Keratinocyte (primary cell): ENCODE data around the gene TULP1. TPM values are rescaled to one million over a fixed set of nuclear protein-coding genes. Genes with fewer than 3 reads are reported as not detected.

Experiments used
- DNase-seq: peaks from one replicate; pipeline ENCODE4 v3.0.0-alpha.2; 2011; ENCODE audit warnings: low read depth, missing footprints, low spot score
- FAIRE-seq: peaks from 2 replicates; lab custom pipeline; 2011; peaks lifted over from hg19 to GRCh38; lab: Jason Lieb, UNC
- H2AFZ ChIP-seq: 2 replicates; pipeline ENCODE4 v1.6.0; 2012; ENCODE audit warnings: low read length, control low read depth, inconsistent platforms; ENCODE audit not compliant: control insufficient read depth
- H3K27ac ChIP-seq: 2 replicates; pipeline ENCODE4 v1.5.1; 2011; ENCODE audit warnings: low read length; ENCODE audit not compliant: control insufficient read depth, insufficient read depth
- H3K27me3 ChIP-seq: 3 replicates; pipeline ENCODE4 v1.6.0; 2011; ENCODE audit warnings: low read length; ENCODE audit not compliant: control insufficient read depth, insufficient read depth; ENCODE audit errors: extremely low read depth
- H3K36me3 ChIP-seq, 2 experiments: 2 replicates in 1 of 2; 3 replicates in 1 of 2; pipeline ENCODE4 v1.5.1; 2011; ENCODE audit warnings: low read length in 2 of 2, mild to moderate bottlenecking in 1 of 2; ENCODE audit not compliant: control insufficient read depth in 2 of 2, insufficient read depth in 2 of 2; ENCODE audit errors: extremely low read depth in 1 of 2
- H3K4me1 ChIP-seq: 3 replicates; pipeline ENCODE4 v1.5.1; 2011; ENCODE audit warnings: low read length; ENCODE audit not compliant: control insufficient read depth, insufficient read depth; ENCODE audit errors: extremely low read depth
- H3K4me2 ChIP-seq: 3 replicates; pipeline ENCODE4 v1.6.0; 2011; ENCODE audit warnings: low read depth, low read length; ENCODE audit not compliant: control insufficient read depth, insufficient read depth; ENCODE audit errors: extremely low read depth
- H3K4me3 ChIP-seq, 3 experiments: fragments of 200-600 bp in 1 of 3; sonication (generic) in 1 of 3; 2 replicates in 2 of 3; 3 replicates in 1 of 3; pipeline ENCODE4 v1.5.1; 2011 to 2016; ENCODE audit warnings: low read length in 3 of 3, mild to moderate bottlenecking in 3 of 3, control low read depth in 2 of 3, inconsistent platforms in 1 of 3, low read depth in 1 of 3, mixed read lengths in 1 of 3, mixed run types in 1 of 3, moderate library complexity in 1 of 3; ENCODE audit not compliant: control insufficient read depth in 2 of 3, insufficient read depth in 2 of 3; ENCODE audit errors: extremely low read depth in 1 of 3
- H3K79me2 ChIP-seq: 2 replicates; pipeline ENCODE4 v1.6.0; 2012; ENCODE audit warnings: low read length; ENCODE audit not compliant: control insufficient read depth, insufficient read depth
- H3K9ac ChIP-seq: 3 replicates; pipeline ENCODE4 v1.6.0; 2011; ENCODE audit warnings: low read length; ENCODE audit not compliant: control insufficient read depth, insufficient read depth; ENCODE audit errors: extremely low read depth
- H3K9me1 ChIP-seq: 3 replicates; pipeline ENCODE4 v1.6.0; 2011; ENCODE audit warnings: low read length; ENCODE audit not compliant: control insufficient read depth, insufficient read depth; ENCODE audit errors: extremely low read depth
- H3K9me3 ChIP-seq: 2 replicates; pipeline ENCODE4 v1.5.1; 2012; ENCODE audit warnings: low read depth, low read length; ENCODE audit not compliant: control insufficient read depth
- H4K20me1 ChIP-seq: 3 replicates; pipeline ENCODE4 v1.6.0; 2011; ENCODE audit warnings: low read length; ENCODE audit not compliant: control insufficient read depth, insufficient read depth; ENCODE audit errors: extremely low read depth
- EZH2 ChIP-seq: IDR thresholded peaks from one replicate; pipeline ENCODE4 v1.6.1; 2012; ENCODE audit warnings: inconsistent platforms, mild to moderate bottlenecking, low read length, moderate library complexity
- dilution Hi-C: fragments of 300-500 bp; cut with MboI; formaldehyde crosslinking; loops from one replicate; pipeline ENCODE4 v1.7.0; 2020; ENCODE audit warnings: low sequenced_read_pairs; ENCODE audit not compliant: extremely low pct_ligation_motif_present
- polyA plus RNA-seq, 5 experiments: library from polyadenylated mRNA; depleted of rRNA in 3 of 5; stranded (reverse) in 3 of 5; stranded (forward) in 1 of 5; unstranded in 1 of 5; fragments of >200 nt; gene quantifications; 1 replicate in 1 of 5; 2 replicates in 3 of 5; 3 replicates in 1 of 5; pipeline versions ENCODE4 v1.2.1 to v1.2.3, GENCODE V29; 2011 to 2012; ENCODE audit warnings: missing spikeins in 2 of 5, low read depth in 1 of 5, low replicate concordance in 1 of 5
- TF ChIP-seq, protein P1 (sequence below), 3 experiments: IDR thresholded peaks in 1 of 3; conservative IDR thresholded peaks in 1 of 3; optimal IDR thresholded peaks in 1 of 3; 2 replicates in 2 of 3; 3 replicates in 1 of 3; pipeline versions ENCODE3 to v1.5.1; 2011; ENCODE audit warnings: low read length in 3 of 3, mild to moderate bottlenecking in 3 of 3, moderate library complexity in 2 of 3, control low read depth in 1 of 3, inconsistent platforms in 1 of 3; ENCODE audit not compliant: insufficient read depth in 2 of 3; ENCODE audit errors: extremely low read depth in 1 of 3

Gene TULP1
- polyA plus RNA-seq, 1 donor (not counting 4 experiments of a cell fraction or from before 2014, with no cell fraction given): not detected

- peaks cover under 1% of the 10 kb centered on the region for H3K4me1 ChIP-seq
- H3K9me3 ChIP-seq: no peaks in the 10 kb centered on the region
- FAIRE-seq (no peak), DNase-seq (no peak)
- dilution Hi-C loops: no loop called here
- H3K9me1 ChIP-seq: no peaks in the 10 kb centered on the region
- no peaks in the 10 kb centered on the region for H4K20me1 ChIP-seq
- no peak overlapping the region for H3K9ac ChIP-seq
- H3K79me2 ChIP-seq: no peaks in the 10 kb centered on the region
- H3K4me2 ChIP-seq: no peak overlapping the region
- H3K36me3 ChIP-seq: no peaks in the 10 kb centered on the region
- no peak overlapping the region for H3K27ac ChIP-seq
- no peak overlapping the region for H3K4me3 ChIP-seq
- H3K27me3 ChIP-seq: peaks cover 36% of the 10 kb centered on the region
- H2AFZ ChIP-seq: no peak overlapping the region
- TF ChIP-seq, protein P1, sequence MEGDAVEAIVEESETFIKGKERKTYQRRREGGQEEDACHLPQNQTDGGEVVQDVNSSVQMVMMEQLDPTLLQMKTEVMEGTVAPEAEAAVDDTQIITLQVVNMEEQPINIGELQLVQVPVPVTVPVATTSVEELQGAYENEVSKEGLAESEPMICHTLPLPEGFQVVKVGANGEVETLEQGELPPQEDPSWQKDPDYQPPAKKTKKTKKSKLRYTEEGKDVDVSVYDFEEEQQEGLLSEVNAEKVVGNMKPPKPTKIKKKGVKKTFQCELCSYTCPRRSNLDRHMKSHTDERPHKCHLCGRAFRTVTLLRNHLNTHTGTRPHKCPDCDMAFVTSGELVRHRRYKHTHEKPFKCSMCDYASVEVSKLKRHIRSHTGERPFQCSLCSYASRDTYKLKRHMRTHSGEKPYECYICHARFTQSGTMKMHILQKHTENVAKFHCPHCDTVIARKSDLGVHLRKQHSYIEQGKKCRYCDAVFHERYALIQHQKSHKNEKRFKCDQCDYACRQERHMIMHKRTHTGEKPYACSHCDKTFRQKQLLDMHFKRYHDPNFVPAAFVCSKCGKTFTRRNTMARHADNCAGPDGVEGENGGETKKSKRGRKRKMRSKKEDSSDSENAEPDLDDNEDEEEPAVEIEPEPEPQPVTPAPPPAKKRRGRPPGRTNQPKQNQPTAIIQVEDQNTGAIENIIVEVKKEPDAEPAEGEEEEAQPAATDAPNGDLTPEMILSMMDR (optimal IDR thresholded peaks at IDR 0.05 in 1 of 3, IDR thresholded peaks at IDR 0.05 in 1 of 3, conservative IDR thresholded peaks at IDR 0.05 in 1 of 3; ENCODE audit: extremely low read depth in 1 of 3, insufficient read depth in 2 of 3, low read length in 3 of 3): no peak
- no peak for TF ChIP-seq EZH2
Observed at GRCh38 chr6:35510916-35511561, 1.7 kb downstream of the TULP1 start.

DNA sequence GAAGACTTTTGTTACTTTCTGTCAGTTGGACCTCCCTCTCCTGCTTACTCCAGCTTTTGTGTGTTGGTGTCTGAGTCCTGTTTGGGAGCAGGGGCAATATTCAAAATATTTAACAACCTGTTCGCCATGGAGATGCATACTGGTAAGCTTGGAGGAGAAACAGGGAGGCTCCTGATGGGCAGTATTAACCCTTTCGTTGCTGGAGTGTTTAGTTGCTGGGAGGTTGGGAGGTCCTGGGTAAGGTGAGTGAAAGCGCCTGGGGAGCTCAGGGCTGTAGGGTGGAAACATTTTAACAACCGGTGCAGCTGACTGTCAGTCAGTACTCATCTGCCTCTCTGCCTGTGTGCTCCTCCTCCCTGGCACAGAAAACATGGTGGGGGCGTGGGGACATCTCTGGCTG lies 4.2 kb downstream of the TULP1 start:
- Histone ChIP-seq H2AFZ (no peak overlapping the region), H3K36me3 (no peaks in the 10 kb centered on the region), H3K9me1 (no peaks in the 10 kb centered on the region), H3K27ac (no peak overlapping the region), H3K9me3 (no peaks in the 10 kb centered on the region), H3K4me2 (no peak overlapping the region), H3K27me3 (peaks cover 39% of the 10 kb centered on the region), H3K9ac (no peak overlapping the region), H4K20me1 (no peaks in the 10 kb centered on the region), H3K79me2 (no peaks in the 10 kb centered on the region), H3K4me3 (no peak overlapping the region), H3K4me1 (peaks cover 3% of the 10 kb centered on the region)
- no peak for DNase-seq
- TF ChIP-seq EZH2: no peak
- TF ChIP-seq, protein P1 (optimal IDR thresholded peaks at IDR 0.05 in 1 of 3, IDR thresholded peaks at IDR 0.05 in 1 of 3, conservative IDR thresholded peaks at IDR 0.05 in 1 of 3; ENCODE audit: extremely low read depth in 1 of 3, insufficient read depth in 2 of 3, low read length in 3 of 3): no peak
- dilution Hi-C loops: no loop called here
- FAIRE-seq: no peak
